ENCODE data around the gene GMPR. TPM values are rescaled to one million over a fixed set of nuclear protein-coding genes. Genes with fewer than 3 reads are reported as not detected.
A peak's percentile ranks its signal among the peaks of the same experiment; 100 is the strongest.
"Not testable (repeated sequence)": the region's sequence is repeated elsewhere in the genome, so short reads cannot be mapped to it uniquely, and the experiment has no call there.

The GMPR gene
- total RNA-seq, 1 donor from 2014 or later = 112 TPM

DNA sequence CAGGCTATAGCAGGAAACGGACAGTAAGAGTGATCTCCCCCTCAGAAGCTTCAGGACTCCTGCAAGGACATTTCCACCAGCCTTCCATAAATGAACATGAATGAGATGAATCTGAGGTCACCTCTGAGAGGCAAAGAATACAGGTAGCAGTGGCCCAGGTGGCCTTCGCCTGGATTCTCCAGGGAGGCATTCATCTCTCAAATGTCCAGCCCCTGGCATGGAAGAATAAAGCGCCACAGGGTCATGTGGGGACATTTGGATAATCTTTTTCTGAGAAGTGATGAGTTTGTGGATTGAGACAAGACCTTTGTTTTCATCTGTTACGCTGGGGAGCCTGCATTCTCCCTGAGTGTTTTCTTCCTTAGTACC lies 2.9 kb downstream of the GMPR start:
- intact Hi-C loops (cut with micrococcal nuclease) = no loop called here

DNA sequence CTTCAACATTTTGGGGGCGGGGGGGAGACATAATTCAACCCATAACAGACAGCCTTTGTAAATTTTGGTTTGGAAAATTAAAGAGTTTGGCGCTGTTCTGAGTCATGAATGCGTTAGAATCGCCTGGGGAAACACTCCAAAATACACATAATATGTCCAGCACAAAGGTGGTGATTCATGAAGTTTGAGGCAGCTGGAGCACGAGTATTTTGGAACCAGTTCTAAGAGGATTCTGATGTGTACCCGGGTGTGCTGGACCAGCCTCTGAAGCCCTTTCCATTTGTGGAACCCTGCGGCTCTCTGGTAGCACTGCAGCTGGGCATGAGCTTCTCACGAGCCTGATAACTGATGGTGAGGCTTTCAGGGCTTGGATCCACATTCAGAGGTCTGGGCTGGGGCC lies 4.7 kb downstream of the GMPR start:
- intact Hi-C loops (cut with micrococcal nuclease) = no loop called here
- DNase-seq = peak; percentile 62
- peak; percentile 38 for ATAC-seq

More for the DNA sequence above, 2.9 kb downstream of the GMPR start:
- DNase-seq = no peak
- no peak for ATAC-seq

DNA sequence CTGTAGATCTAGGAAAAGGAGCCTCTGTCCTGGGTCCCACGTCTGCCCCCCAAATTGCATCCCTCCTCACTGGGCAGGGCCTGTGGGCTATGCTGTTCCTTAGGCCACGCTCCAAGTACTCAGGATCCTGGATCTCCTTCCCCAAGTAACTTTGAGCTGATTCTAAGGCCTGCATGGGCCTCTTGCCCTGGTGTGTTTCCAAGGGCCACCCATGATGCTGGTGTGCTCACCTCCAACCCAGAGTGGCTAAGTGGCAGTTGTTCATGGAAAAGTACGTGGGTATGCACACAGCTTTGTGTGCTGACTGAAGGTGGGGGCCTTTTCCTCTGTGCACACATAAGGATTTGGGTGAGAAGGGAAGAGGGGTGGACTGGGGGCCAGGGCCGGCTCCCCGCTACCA lies 5.3 kb downstream of the GMPR start:
- intact Hi-C loops (cut with micrococcal nuclease) = no loop called here
- ATAC-seq (no peak), DNase-seq (no peak)

DNA sequence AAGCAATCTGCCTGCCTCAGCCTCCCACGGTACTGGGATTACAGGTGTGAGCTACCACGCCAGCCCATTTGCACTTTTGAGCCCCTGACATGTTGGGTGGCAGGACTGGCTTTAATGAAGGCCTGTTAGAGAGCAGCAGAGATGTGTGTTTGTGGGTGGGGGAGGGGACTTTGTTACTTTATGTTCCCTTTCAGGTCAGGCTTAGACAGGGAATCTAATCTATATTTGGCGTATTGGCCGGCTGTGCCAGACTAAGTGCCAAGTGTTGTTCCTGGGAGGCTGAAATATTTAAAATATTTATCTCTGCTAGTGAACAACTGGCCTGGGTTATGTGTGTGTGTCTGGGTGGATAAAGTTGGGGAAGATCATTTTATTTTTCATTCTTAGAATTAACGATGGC lies 6.1 kb downstream of the GMPR start:
- intact Hi-C loops (cut with micrococcal nuclease) = no loop called here
- peak; percentile 77 for ATAC-seq
- DNase-seq = peak; percentile 54

DNA sequence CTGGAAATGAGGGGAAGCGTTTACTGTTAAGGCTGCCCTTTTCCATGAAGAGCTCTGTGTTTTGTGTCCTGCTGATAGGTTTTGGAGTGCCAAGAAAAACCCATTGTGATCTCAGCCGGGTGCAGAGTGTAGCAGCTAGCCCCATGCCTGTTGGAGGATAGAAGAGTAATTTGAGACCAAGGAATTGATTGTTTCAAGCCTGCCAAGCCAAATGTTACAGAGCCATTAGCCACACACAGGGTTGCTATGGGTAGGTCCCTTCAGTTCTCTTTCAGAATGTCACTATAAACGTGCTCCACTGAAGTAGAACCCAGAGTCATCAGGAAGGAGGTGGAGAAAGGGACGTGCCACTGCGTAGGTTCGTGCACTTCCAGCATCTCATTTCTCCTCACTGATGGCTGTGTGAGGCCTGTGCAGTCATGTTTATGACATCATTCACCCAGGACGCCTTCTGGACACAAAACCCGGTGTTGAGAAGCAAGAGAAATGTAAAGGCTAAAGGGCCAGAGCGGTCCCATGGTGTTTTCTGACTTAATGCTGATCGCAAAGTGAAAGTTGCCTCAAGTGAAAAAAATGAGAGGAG lies 6.6 kb downstream of the GMPR start:
- peak; percentile 44 for ATAC-seq
- intact Hi-C loops (cut with micrococcal nuclease) = no loop called here

DNA sequence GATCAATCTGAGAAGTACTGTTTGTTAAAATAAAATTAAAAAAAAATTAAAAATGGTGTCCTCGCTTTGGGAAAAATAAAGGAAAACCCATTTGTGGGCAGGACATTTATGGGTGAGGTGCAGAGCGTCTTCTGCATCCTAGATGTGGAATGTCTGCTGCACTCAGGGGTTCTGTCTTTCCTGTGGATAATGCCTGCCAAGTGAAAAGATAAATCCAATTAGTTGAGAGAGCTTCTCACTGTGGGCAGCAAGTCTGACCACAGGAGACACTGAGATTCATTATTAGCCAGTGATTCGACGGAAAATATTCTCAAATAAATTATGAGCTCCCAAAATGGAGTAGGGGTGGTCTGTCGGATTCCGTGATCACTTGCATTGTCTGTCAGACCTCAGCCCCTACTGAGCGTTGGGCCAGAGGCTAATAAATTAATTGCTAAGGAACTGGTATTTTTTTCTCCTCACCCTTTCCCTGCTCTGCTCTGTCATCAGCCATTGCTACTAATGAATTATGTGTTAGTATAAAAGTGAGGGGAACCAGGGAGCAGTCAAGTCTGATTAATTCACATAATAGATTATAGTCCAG lies 10.0 kb downstream of the GMPR start:
- DNase-seq (no peak), ATAC-seq (no peak)
- intact Hi-C loops (cut with micrococcal nuclease) = no loop called here

More for the DNA sequence above, 6.6 kb downstream of the GMPR start:
- no peak for DNase-seq

DNA sequence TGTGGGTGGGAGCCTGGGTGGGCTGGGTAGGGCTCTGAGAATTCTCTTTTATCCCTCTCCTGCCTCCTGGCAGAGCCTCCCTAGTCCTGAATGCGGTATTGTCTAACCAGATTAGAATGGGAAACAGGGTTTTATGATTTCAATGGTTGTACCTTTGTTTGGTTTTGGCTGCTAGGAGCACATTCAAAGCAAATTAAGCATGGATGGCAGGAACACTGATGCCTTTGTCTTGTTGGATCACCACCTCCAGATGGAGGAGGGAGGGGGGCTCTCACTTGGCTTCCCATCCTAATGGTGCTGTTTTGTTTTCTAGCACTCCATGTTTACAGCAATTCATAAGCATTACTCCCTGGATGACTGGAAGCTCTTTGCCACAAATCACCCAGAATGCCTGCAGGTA lies 11.6 kb downstream of the GMPR start:
- intact Hi-C loops (cut with micrococcal nuclease) = no loop called here
- no peak for ATAC-seq
- no peak for DNase-seq

DNA sequence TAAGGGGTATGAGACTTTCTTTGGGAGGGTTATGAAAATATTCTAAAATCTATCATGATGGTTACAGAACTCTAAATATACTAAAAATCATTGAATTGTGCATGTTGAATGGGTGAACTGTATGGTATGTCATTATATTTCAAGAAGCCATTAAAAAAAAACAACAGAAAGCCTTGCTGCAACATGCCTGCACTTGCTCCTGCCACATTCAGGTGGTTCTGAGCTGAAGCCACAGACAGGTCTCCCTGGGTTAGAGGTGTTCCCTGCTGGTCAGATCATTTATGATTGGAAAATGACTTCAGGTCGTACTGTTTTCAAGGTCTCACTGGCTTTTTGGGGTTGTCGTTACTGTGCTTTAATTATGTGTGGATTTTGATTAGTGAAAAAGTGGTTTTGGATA lies 13.3 kb downstream of the GMPR start:
- ATAC-seq (no peak), DNase-seq (no peak)
- intact Hi-C loops (cut with micrococcal nuclease) = no loop called here

DNA sequence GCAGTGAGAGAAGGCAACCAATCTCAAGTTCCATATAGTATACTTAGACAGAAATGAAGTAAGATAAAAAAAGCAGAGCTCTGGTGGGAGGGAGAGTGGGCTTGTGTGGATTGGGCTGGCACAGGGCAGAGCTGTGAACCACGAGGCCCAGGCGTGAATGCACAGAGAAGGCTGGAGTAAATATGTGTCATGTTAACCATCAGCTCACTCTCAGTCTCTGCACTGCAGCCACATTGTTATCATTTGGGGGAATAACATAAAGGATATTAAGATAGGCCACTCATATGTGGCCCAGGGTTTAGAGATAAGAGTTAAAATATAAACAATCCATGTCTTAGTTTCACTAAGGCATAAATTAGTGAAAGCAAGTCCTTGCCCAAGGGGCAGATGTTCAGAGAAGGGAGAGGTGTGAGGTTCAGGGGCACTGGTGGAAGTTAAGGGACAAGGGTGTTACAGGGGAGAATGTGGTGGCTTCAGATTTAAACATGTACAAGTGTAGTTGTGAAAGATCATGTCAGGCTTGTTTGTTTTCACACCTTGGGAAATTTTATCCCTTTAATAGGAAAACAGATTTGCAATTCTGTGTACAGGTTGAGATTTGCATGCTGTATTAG lies 14.4 kb downstream of the GMPR start:
- intact Hi-C loops (cut with micrococcal nuclease) = no loop called here
- DNase-seq (no peak), ATAC-seq (no peak)

DNA sequence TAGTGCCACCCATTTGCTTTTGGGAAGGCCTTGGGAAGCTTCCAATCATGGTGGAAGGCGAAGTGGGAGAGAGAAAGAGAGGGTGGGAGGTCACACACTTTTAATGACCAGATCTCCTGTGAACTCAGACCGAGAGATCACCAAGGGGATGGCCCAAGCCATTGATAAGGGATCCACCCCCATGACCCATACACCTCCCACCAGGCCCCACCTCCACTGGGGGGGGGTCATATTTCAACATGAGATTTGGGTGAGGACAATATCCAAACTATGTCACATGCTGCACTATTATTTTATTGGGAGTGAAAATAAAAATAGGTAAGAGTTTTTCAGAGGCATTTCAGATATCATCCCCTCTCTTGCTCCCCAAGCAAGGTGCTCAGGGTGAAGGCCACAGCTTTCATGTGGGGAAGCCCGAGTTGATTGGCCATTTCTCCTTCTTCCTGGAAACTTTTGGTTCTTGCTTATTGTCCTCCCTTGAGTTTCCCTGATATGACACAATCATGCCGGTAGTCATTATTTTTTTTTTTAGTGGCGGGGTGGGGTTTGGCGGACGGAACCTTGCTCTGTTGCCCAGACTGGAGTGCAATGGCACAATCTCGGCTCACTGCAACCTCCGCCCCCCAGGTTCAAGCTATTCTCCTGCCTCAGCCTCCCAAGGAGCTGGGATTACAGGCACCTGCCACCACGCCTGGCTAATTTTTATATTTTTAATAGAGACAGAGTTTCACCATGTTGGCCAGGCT lies 15.2 kb downstream of the GMPR start:
- ATAC-seq (no peak), DNase-seq (no peak)
- intact Hi-C loops (cut with micrococcal nuclease) = no loop called here

DNA sequence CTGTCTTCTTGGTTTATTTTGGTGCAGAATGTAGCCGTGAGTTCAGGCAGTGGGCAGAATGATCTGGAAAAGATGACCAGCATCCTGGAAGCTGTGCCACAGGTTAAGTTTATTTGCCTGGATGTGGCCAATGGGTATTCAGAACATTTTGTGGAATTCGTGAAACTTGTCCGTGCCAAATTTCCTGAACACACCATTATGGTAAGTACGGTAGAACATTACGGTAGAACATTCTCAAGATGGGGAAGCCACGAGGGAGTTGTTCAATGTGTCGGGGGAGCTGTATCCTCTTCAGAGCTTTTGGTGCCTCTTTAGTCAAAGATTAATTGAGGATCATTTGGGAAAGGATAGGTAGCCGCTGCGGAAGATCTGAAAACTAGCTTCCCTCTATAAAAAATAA lies 16.1 kb downstream of the GMPR start:
- ATAC-seq (no peak), DNase-seq (no peak)
- intact Hi-C loops (cut with micrococcal nuclease) = no loop called here

DNA sequence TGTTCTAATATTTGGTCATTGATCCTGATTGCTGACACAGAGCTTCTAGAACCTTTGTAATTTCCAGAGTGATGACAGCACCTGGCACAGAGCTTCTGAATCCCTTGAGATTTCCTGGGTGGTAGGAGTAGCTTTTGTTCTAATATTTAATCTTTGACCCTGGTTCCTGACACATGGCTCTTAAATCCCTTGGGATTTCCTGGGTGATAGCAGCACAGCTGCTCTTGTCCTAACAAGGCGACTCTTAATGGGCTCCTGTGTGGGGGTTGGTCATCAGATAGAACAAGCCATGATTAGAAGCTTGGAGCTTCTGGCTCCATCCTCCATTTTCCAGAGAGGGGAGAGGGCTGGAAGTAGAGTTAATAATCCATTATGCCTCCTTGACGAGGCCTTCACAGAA lies 18.4 kb downstream of the GMPR start:
- intact Hi-C loops (cut with micrococcal nuclease) = no loop called here
- ATAC-seq (no peak), DNase-seq (no peak)

DNA sequence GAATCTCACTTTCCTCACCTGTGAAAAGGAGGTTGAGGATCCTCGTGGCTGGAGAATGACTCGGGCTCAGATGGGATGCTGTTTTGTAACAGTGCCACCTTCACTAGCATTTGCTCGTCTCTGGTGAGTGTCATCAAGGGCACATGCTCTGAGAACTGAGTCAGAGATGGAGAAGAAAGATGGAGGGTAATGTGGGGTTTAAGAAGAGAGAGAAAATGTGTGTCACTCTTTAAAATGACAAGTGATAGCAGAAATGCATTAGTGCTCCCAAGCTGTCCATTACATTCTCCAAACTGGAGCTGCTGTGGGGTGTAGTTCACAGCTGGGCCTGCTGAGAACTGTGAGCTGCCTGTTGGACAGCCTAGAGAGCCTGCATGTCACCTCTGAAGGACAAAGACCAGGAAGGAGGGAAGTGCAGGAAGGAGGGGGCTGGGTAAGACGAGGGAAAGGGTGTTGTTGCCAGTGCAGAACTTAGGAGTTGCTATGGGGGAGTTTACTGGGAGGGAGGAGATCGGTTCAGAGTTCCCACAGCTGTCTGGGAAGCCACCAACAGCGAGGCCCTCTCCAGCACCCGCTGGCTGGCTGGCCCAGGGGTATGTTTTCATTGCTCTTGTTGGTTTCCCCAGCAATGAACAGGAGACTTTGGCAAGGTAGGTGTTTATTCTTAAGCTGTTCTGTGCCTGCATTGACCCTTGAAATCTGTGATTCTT lies 19.8 kb downstream of the GMPR start:
- DNase-seq = peak; percentile 39
- peak; percentile 95 for ATAC-seq
- intact Hi-C loops (cut with micrococcal nuclease) = no loop called here

DNA sequence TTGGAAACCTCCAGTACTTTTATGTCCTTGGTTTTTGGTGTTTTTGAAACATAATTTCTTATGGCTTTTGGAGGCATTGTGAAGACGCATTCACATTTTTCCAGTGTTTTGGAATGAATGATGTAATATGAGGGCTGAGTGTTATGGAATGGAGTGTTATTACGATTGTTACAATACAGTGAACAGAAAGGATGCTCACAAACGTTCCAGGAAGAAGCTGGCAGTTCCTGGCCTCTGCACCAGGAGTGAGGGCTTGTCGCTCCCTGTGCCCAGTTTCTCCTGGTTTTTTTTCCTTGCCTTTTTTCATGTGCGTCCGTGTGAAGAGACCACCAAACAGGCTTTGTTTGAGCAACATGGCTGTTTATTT lies 20.3 kb downstream of the GMPR start:
- ATAC-seq (peak; percentile 40), DNase-seq (no peak)
- intact Hi-C loops (cut with micrococcal nuclease) = no loop called here

DNA sequence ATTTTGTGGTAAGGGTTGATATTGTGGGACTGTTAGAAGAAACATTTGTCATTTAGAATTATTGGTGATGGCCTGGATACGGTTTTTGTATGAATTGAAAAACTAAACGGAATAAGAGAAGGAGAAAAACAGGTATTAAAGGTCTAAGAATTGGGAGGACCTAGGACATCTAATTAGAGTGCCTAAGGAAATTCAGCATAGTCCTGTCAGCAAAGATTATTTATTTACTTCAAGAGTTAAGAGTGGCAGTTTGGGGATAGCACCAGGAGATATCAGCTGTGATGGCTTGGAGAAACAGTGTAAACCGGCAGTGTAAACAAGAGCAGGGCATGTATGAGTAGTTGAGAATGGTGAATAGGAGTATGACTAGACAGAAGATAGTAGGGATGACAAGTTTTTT lies 21.2 kb downstream of the GMPR start:
- intact Hi-C loops (cut with micrococcal nuclease) = not testable (repeated sequence)

DNA sequence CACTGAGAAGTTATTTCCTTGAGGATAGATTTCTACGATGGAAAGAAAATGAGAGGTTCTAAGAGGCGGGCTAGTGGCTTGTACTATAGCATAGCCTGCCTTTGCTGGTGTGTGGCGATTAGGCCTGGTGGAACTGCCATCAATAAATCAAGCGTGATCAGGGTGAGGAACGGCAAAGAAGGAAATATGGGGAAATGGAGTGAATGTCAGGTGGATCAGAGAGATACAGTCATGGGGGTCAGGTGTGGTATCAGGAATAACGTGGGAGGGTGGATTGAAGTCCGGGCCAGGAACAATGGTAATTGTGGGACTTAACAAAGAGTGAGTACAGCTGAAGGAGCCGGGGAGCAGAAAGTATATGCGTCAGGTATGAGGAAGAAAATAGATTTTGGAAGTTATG lies 22.2 kb downstream of the GMPR start:
- DNase-seq; ATAC-seq; intact Hi-C loops (cut with micrococcal nuclease): not testable (repeated sequence)

More for the DNA sequence above, 21.2 kb downstream of the GMPR start:
- not testable (repeated sequence) for ATAC-seq, DNase-seq

DNA sequence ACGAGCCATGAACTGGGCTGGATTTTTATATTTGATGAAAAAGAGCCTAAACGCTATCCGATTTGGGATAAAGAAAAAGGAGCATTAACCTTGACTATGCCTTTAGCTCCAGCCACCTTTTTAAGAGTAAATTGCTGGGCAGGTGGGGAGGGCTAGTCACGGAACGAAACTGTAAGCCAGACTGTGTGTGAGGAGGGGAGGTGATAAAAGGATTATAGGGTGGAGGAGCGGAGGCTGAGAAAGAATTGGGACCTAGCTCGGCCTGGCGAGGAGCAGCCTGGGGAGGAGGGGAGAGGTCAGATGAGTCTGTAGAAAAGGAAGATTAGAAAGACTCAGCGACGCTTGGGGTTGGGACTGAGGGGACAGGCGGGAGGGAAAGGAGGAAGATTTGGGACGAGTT lies 24.4 kb downstream of the GMPR start:
- DNase-seq; ATAC-seq; intact Hi-C loops (cut with micrococcal nuclease): not testable (repeated sequence)

DNA sequence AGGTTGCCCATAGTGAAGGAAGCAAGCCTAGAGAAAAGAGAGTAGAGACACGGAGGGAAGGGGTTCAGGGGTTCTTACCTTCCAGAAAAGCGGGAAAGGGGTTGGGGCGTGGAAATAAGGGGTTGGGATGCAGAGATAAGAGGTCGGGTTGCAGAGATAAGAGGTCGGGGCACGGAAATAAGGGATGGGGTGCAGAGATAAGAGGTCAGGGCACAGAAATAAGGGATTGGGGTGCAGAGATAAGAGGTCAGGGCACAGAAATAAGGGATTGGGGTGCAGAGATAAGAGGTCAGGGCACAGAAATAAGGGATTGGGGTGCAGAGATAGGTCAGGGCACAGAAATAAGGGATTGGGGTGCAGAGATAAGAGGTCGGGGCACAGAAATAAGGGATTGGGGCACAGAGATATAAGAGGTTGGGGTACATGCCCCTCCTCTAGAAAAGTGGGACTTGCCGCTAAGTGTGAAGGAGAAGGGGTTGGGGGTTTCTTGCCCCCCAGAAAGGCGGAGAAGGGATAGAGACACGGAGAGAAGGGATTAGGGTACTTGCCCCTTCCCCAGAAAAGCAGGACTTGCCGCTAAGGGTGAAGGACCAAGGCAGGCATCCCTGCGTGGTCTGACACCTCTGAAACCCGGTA lies 25.2 kb downstream of the GMPR start:
- ATAC-seq; intact Hi-C loops (cut with micrococcal nuclease); DNase-seq: not testable (repeated sequence)

DNA sequence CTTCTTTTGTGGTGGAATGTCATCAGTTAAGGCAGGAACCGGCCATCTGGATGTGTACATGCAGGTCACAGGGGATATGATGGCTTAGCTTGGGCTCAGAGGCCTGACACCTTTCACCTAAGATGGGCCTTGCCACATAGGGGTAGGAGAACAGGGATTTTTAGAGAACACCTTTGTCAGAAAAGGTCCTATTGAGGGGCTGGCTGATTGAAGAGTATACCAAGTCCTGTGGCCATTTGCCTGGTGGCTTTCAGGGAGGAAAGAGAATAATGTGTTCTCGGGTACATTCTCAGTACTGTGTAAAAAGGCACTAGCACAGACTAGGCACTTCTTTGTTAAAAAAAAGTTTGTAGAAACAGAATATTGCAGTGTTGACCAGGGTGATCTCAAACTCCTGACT lies 26.4 kb downstream of the GMPR start:
- DNase-seq (no peak), ATAC-seq (no peak)
- intact Hi-C loops (cut with micrococcal nuclease) = no loop called here

Data from left ventricle myocardium superior (tissue), 1 donor.